HUES6 (cell line): ENCODE data around the gene FBXO8.
A peak's percentile ranks its signal among the peaks of the same experiment; 100 is the strongest.

Experiments
- H3K27ac ChIP-seq: 2 replicates; pipeline ENCODE4 v1.7.0; 2013; ENCODE audit warnings: low read depth, mild to moderate bottlenecking, low read length, inconsistent platforms
- H3K27me3 ChIP-seq: 2 replicates; pipeline ENCODE4 v1.6.1; 2013; ENCODE audit warnings: low read length; ENCODE audit not compliant: control insufficient read depth, insufficient read depth
- H3K36me3 ChIP-seq: 2 replicates; pipeline ENCODE4 v1.6.1; 2013; ENCODE audit warnings: low read length; ENCODE audit not compliant: control insufficient read depth, insufficient read depth
- H3K4me1 ChIP-seq: 2 replicates; pipeline ENCODE4 v1.6.1; 2013; ENCODE audit warnings: low read length; ENCODE audit not compliant: control insufficient read depth, insufficient read depth
- H3K4me3 ChIP-seq: 2 replicates; pipeline ENCODE4 v1.5.1; 2013; ENCODE audit warnings: low read depth, low read length
- H3K9ac ChIP-seq: one replicate; pipeline ENCODE4 v1.6.1; 2013; ENCODE audit warnings: mild to moderate bottlenecking, low read length
- H3K9me3 ChIP-seq: 2 replicates; pipeline ENCODE4 v1.6.1; 2013; ENCODE audit warnings: low read depth, low read length; ENCODE audit not compliant: control insufficient read depth, insufficient read depth

Gene FBXO8

DNA sequence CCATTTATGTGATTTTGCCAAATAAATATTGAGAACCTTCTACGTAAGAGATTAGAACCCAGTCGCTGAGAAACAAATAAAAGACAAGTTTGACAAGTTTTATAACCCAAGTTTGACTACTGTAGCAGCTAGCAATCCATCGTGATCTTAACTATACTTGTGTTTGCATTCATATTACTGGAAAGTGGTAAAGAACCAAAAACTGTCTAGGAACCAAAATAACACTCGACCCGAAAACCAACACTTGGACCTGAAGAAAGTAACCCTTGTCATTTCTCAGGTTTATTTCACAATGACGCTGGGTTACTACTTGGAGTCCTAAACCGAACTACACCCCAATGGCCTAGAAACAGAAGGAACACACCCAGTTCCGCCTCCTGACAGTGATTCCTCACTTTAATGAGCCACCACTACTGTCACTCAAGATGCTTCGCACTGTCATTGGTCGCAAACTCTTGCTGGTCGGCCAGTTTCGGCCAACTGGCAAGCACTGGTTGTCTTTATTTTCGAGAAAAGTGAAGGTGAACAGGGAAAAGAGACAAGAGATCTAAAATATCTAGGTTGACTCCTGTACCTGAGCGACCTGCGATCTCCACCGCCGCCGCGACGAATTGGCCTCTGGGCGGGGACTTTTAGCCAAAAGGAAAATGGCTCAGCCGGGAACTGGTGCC is 496 bp downstream of the FBXO8 start:
- Histone ChIP-seq H3K9ac (peak overlapping the region; percentile 99), H3K27me3 (no peaks in the 10 kb centered on the region), H3K4me1 (peaks cover 3% of the 10 kb centered on the region; the same call in 1 of the 2 replicates), H3K36me3 (no peaks in the 10 kb centered on the region), H3K4me3 (peak overlapping the region; percentile 92), H3K9me3 (no peaks in the 10 kb centered on the region; the same call in 1 of the 2 replicates), H3K27ac (peak overlapping the region; percentile 100; the same call in 1 of the 2 replicates)

DNA sequence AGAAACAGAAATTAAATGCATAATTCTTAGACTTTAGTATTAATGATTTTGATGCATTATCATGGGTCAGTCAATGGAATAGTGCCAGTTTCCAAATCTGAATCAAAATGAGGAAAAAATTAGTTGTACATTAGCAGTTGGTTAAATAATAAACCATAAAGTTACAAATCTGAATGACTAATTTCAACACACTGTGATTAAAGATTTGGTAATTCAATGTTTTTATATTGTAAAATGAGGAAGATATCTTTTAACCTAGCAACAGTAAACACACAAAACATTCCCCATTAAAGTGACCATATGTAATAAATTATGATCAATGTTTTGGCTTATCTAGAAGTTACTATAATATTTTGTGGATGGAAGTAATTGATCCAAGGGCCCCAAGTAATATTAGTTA is 1.6 kb downstream of the FBXO8 start:
- peaks cover 3% of the 10 kb centered on the region; the same call in 1 of the 2 replicates for H3K4me1 ChIP-seq
- H3K9me3 ChIP-seq: no peaks in the 10 kb centered on the region; the same call in 1 of the 2 replicates
- no peak overlapping the region for H3K9ac ChIP-seq
- no peaks in the 10 kb centered on the region for H3K27me3 ChIP-seq
- H3K36me3 ChIP-seq: no peaks in the 10 kb centered on the region
- H3K4me3 ChIP-seq: no peak overlapping the region
- H3K27ac ChIP-seq: no peak overlapping the region

DNA sequence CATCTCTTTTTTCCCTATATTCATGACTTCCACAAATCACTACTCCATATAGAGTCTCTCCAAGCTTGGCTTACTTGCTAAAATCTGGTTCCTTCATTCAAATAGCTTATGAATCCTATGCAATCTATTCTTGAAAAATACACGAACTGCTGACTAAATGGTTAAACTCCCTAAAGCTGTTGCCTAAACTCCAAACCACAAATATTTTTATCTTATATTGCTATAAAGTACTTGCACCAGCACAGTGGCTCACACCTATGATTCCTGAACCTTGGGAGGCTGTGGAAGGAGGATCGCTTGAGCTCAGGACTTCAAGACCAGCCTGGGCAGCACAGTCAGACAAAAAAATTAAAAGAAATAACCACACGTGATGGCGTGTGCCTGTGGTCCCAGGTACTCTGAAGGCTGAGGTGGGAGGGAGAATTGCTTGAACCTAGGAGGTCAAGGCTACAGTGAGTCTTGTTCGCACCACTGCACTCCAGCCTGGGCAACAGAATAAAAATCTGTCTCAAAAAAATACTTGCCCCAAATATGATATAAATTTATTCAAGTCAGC is 2.2 kb downstream of the FBXO8 start:
- Histone ChIP-seq H3K4me1 (peaks cover 3% of the 10 kb centered on the region; the same call in 1 of the 2 replicates), H3K4me3 (no peak overlapping the region), H3K27ac (no peak overlapping the region), H3K27me3 (no peaks in the 10 kb centered on the region), H3K9ac (no peak overlapping the region), H3K9me3 (no peaks in the 10 kb centered on the region; the same call in 1 of the 2 replicates), H3K36me3 (no peaks in the 10 kb centered on the region)

DNA sequence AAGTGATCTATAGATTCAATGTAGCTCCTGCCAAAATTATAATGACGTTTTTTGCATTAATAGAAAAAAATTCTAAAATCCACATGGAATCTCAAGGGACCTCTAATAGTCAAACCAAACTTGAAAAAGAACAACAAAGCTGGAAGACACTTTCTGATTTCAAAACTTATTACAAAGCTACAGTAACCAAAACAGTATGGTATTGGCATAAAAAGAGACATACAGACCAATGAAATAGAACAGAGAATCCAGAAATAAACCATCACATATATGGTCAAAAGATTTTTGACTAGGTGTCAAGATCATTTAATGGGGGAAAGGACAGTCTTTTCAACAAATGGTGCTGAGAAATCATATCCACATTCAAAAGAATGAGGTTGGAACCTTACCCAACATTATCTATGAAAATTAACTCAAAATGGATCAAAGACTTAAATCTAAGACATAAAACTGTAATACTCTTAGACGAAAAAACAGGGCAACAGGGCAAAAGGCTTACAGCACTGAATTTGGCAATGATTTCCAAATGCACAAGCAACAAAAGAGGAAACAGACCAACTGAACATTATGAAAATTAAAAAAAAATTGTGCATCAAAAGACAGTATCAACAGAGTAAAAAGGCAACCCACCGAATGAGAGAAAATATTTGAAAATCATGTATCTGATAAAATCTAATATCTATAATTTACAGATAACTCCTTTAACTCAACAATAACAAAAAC is 3.9 kb downstream of the FBXO8 start:
- Histone ChIP-seq H3K9ac (no peak overlapping the region), H3K27ac (no peak overlapping the region), H3K36me3 (no peaks in the 10 kb centered on the region), H3K27me3 (no peaks in the 10 kb centered on the region), H3K4me3 (no peak overlapping the region), H3K9me3 (no peaks in the 10 kb centered on the region; the same call in 1 of the 2 replicates), H3K4me1 (no peaks in the 10 kb centered on the region)

DNA sequence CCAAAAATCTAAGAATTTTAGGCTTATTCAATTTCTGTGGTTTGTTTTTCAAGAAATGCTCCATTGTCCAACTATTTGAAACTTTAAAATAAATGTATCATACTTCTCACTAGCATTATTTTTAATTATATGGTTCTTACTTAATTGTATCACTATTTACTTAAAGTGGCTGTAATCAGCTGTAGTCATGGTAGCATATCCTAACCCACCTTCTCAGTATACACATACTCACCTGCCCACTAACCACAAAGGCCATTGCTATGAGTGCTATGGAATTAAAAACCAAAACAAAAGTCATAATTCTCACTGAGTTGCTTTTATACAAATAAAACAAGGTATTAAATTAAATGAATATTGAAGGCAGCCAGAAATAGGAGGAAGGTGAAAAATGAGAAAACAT is 5.0 kb downstream of the FBXO8 start:
- Histone ChIP-seq H3K9ac (no peak overlapping the region), H3K9me3 (no peaks in the 10 kb centered on the region; the same call in 1 of the 2 replicates), H3K4me1 (no peaks in the 10 kb centered on the region), H3K27me3 (no peaks in the 10 kb centered on the region), H3K27ac (no peak overlapping the region), H3K4me3 (no peak overlapping the region), H3K36me3 (no peaks in the 10 kb centered on the region)

DNA sequence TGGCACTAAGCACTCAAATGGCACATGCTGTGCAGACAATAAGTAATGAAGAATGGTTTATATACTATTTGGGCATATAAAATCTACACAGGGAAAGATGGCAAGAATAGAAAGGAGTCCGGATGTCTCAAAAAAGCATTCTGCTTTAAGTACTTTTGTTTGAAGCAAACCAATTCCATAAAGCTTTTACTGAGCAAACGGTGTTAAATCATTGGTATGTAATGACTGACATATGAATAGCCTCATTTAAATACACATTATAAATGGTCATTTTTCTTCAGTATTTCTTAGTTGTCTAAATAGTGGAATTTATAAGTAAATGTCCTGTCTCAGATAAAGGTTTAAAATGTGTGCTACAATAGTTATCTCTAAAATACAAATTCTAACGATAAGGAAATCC is 6.0 kb downstream of the FBXO8 start:
- H3K27me3 ChIP-seq: no peaks in the 10 kb centered on the region
- no peak overlapping the region for H3K9ac ChIP-seq
- H3K36me3 ChIP-seq: no peaks in the 10 kb centered on the region
- H3K4me1 ChIP-seq: no peaks in the 10 kb centered on the region
- no peaks in the 10 kb centered on the region; the same call in 1 of the 2 replicates for H3K9me3 ChIP-seq
- H3K4me3 ChIP-seq: no peak overlapping the region
- no peak overlapping the region for H3K27ac ChIP-seq

DNA sequence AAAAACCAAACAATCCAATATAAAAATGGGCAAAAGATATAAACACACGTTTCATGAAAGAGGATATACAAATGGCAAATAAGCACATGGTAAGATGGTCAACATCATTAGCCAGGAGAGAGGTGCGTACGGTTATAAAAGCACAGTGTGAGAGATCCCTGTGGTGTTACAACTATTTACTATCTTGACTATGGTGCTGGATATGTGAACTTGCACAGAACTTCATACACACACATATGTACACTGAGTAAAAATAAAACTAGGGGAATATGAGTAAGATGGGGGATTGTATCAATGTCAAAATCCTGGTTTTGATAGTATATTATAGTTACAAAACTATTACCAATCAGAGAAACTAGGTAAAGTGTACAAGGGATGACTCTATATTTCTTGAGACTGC is 8.4 kb downstream of the FBXO8 start:
- Histone ChIP-seq H3K36me3 (no peaks in the 10 kb centered on the region), H3K4me3 (no peak overlapping the region), H3K9ac (no peak overlapping the region), H3K9me3 (no peaks in the 10 kb centered on the region; the same call in 1 of the 2 replicates), H3K27me3 (no peaks in the 10 kb centered on the region), H3K27ac (no peak overlapping the region), H3K4me1 (no peaks in the 10 kb centered on the region)

DNA sequence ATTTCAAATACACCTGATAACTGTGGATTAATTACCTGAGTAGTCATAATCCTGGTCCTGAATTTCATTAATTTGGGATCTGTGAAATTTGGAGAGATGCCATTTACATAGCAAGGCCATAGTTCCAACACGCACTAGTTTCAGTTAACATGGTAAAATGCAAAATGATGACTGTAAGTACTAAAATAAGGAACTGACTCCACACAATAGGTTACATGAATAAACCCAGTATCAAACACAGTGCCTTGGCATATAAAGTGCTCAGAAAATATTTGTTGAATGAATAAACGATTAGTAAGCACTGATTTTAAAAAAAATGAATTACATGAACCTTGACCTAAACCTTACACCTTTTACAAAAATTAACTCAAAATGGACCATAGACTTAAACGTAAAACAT is 9.0 kb downstream of the FBXO8 start:
- H3K36me3 ChIP-seq: no peaks in the 10 kb centered on the region
- no peaks in the 10 kb centered on the region for H3K4me1 ChIP-seq
- no peaks in the 10 kb centered on the region for H3K27me3 ChIP-seq
- H3K9me3 ChIP-seq: no peaks in the 10 kb centered on the region; the same call in 1 of the 2 replicates
- no peak overlapping the region for H3K27ac ChIP-seq
- H3K4me3 ChIP-seq: no peak overlapping the region
- H3K9ac ChIP-seq: no peak overlapping the region

DNA sequence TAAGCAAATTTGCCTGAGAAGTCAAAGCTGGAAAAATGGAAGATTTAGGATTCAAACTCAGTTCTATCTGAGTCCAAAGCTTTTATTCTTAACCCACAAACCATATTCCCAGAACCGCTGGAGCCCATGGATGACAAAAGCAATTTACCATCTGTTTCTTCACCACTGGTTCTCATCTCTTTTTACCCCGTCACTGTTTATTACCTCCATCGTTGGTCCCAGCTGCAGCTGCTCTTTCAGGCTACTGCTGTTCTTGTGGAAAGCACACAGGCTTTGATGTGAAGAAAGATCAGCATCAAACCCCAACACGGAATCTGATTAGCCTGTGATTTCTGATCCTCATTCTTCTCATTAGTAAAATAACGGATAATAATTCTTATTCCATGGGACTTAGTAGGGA is 9.5 kb downstream of the FBXO8 start:
- no peak overlapping the region for H3K27ac ChIP-seq
- H3K36me3 ChIP-seq: no peaks in the 10 kb centered on the region
- no peaks in the 10 kb centered on the region for H3K9me3 ChIP-seq
- H3K4me3 ChIP-seq: no peak overlapping the region
- no peaks in the 10 kb centered on the region for H3K27me3 ChIP-seq
- H3K9ac ChIP-seq: no peak overlapping the region
- H3K4me1 ChIP-seq: no peaks in the 10 kb centered on the region

DNA sequence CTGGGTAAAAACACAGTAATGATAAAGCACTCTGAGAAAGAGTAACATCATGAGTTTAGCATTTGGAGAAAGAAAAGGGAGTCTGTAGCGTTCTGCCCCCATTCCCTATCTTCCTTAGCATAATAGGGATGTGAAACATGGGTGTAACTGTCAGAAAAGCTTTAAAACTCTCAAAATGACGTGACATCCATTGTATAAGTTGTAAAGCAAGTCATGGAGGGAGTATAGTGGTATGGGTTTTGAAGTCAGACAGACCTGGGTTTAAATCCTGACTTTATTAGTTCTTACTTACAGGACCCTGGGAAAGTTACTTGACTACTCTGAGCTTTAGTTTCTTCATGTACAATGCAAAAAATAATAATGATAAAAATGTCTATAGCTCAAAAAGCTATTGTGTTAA is 17.1 kb downstream of the FBXO8 start:
- Histone ChIP-seq H3K4me1 (no peaks in the 10 kb centered on the region), H3K9me3 (no peaks in the 10 kb centered on the region)

DNA sequence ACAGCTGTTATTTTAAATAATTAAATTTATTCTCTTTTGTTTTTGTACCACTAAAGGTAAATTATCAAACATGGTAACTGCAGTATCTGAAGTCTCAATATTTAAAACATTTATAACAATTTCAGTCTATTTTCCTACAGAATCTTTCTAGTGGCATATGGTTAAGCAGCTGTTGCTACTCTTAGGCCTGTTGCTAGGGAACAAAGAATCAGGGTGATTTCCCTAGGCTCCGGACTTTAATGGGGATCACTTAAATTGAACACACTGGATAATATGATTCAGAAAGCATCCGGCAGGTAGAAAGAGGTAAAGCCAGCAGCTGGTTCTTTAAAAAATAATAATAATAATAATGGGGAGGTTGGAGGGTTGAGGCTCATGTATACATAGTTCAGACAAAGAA is 17.6 kb downstream of the FBXO8 start:
- Histone ChIP-seq H3K27ac (no peak overlapping the region), H3K36me3 (no peaks in the 10 kb centered on the region), H3K27me3 (no peaks in the 10 kb centered on the region), H3K9ac (no peak overlapping the region), H3K4me1 (no peaks in the 10 kb centered on the region), H3K9me3 (no peaks in the 10 kb centered on the region), H3K4me3 (no peak overlapping the region)

More for the DNA sequence above, 17.1 kb downstream of the FBXO8 start:
- Histone ChIP-seq H3K9ac (no peak overlapping the region), H3K4me3 (no peak overlapping the region), H3K36me3 (no peaks in the 10 kb centered on the region), H3K27me3 (no peaks in the 10 kb centered on the region), H3K27ac (no peak overlapping the region)
